ENCODE data around the gene CLDN9.

The CLDN9 gene

GRCh38 chr16:3036726-3037315 is 24.1 kb downstream of the CLDN9 start, which contains the start of gene BICDL2:
Gene BICDL2, minus strand, starts transcription at chr16:3036944. Its CDS starts 1,448 bp downstream, at chr16:3035496.
- Histone ChIP-seq H3K9me3 (ENCODE audit: severe bottlenecking) (peaks cover 5% of the 10 kb centered on the region), H3K27me3 (ENCODE audit: insufficient read depth, low read depth, severe bottlenecking) (peaks cover 77% of the 10 kb centered on the region), H3K27ac (no peak within 1 kb of the TSS), H3K4me3 (ENCODE audit: low read depth, low read length) (no peak within 1 kb of the TSS), H3K36me3 (no peaks in the 10 kb centered on the region)
- no peak for DNase-seq
- no peak for TF ChIP-seq CTCF (IDR thresholded peaks at IDR 0.05; ENCODE audit: low read depth, low read length)

GRCh38 chr16:3038256-3038655 is 25.5 kb downstream of the CLDN9 start:
- Histone ChIP-seq H3K27ac (no peak overlapping the region), H3K9me3 (ENCODE audit: severe bottlenecking) (peaks cover 5% of the 10 kb centered on the region), H3K27me3 (ENCODE audit: insufficient read depth, low read depth, severe bottlenecking) (peaks cover 68% of the 10 kb centered on the region), H3K4me3 (ENCODE audit: low read depth, low read length) (no peak overlapping the region), H3K36me3 (no peaks in the 10 kb centered on the region)
- DNase-seq = no peak
- TF ChIP-seq CTCF (IDR thresholded peaks at IDR 0.05; ENCODE audit: low read depth, low read length) = no peak

- Histone ChIP-seq H3K27ac (no peak overlapping the region), H3K27me3 (ENCODE audit: insufficient read depth, low read depth, severe bottlenecking) (peaks cover 68% of the 10 kb centered on the region), H3K36me3 (no peaks in the 10 kb centered on the region), H3K4me3 (ENCODE audit: low read depth, low read length) (no peak overlapping the region), H3K9me3 (ENCODE audit: severe bottlenecking) (peaks cover 5% of the 10 kb centered on the region)
- no peak for TF ChIP-seq CTCF (IDR thresholded peaks at IDR 0.05; ENCODE audit: low read depth, low read length)
- no peak for DNase-seq
Measured at GRCh38 chr16:3038896-3039295, 26.2 kb downstream of the CLDN9 start.

GRCh38 chr16:3042376-3042775 is 29.7 kb downstream of the CLDN9 start:
- no peak for TF ChIP-seq CTCF (IDR thresholded peaks at IDR 0.05; ENCODE audit: low read depth, low read length)
- Histone ChIP-seq H3K27me3 (ENCODE audit: insufficient read depth, low read depth, severe bottlenecking) (peaks cover 74% of the 10 kb centered on the region), H3K27ac (no peak overlapping the region), H3K36me3 (no peaks in the 10 kb centered on the region), H3K9me3 (ENCODE audit: severe bottlenecking) (peaks cover 5% of the 10 kb centered on the region), H3K4me3 (ENCODE audit: low read depth, low read length) (no peak overlapping the region)
- no peak for DNase-seq

GRCh38 chr16:3044708-3045107 is 32.0 kb downstream of the CLDN9 start:
- no peak for TF ChIP-seq CTCF (IDR thresholded peaks at IDR 0.05; ENCODE audit: low read depth, low read length)
- no peak for DNase-seq
- Histone ChIP-seq H3K4me3 (ENCODE audit: low read depth, low read length) (no peak overlapping the region), H3K9me3 (ENCODE audit: severe bottlenecking) (peaks cover under 1% of the 10 kb centered on the region), H3K27ac (no peak overlapping the region), H3K27me3 (ENCODE audit: insufficient read depth, low read depth, severe bottlenecking) (peaks cover 70% of the 10 kb centered on the region), H3K36me3 (no peaks in the 10 kb centered on the region)

Data from WERI-Rb-1 (cell line).